Left lung (tissue), 10 donors: ENCODE results near the gene YARS1. TPM values are rescaled to one million over a fixed set of nuclear protein-coding genes. Genes with fewer than 3 reads are reported as not detected.

Experiments
- ATAC-seq: fragments of 200-7000 bp; cut with Tn5 transposase; one replicate; pipeline ENCODE4 v1.9.1; 2020; ENCODE audit warnings: moderate library complexity
- DNase-seq, 4 donors: peaks; one replicate each; pipeline ENCODE4 v3.0.0-alpha.2; 2013 to 2020
- H3K27ac ChIP-seq, 2 donors: fragments of 200-600 bp; sonication (generic) in 1 of 2; one replicate each; pipeline versions ENCODE4 v1.5.0 to v1.8.0; 2020 to 2021
- H3K27me3 ChIP-seq, 2 donors: fragments of 200-600 bp; sonication (generic) in 1 of 2; one replicate each; pipeline versions ENCODE4 v1.5.0 to v1.8.0; 2020 to 2021
- H3K36me3 ChIP-seq, 2 donors: fragments of 200-600 bp; sonication (generic) in 1 of 2; one replicate each; pipeline versions ENCODE4 v1.5.0 to v1.8.0; 2020 to 2021
- H3K4me1 ChIP-seq, 2 donors: fragments of 200-600 bp; one replicate each; pipeline ENCODE4 v1.8.0; 2021
- H3K4me3 ChIP-seq, 2 donors: fragments of 200-600 bp; sonication (generic) in 1 of 2; one replicate each; pipeline versions ENCODE4 v1.5.0 to v1.8.0; 2020 to 2021; ENCODE audit warnings: mild to moderate bottlenecking in 1 of 2
- H3K9me3 ChIP-seq, 2 donors: fragments of 200-600 bp; sonication (generic) in 1 of 2; one replicate each; pipeline versions ENCODE4 v1.5.0 to v1.8.0; 2020 to 2021
- intact Hi-C, 2 donors: fragments of 100-400 bp; cut with DNase I; formaldehyde crosslinking; loops; one replicate each; pipeline versions ENCODE4 v1.11.2 to v1.14.2; 2022
- polyA plus RNA-seq, 6 donors: library from polyadenylated mRNA; unstranded; fragments of 120-200 nt; gene quantifications; one replicate each; pipeline ENCODE4 v1.2.1, GENCODE V29; 2013; ENCODE audit not compliant: insufficient read length in 6 of 6
- total RNA-seq, 2 donors: library from RNA; stranded (reverse); fragmentation: NEBNext Ultra II Directional; extraction: Animal tissue kit (Norgen Biotek cat#: 25700); gene quantifications; one replicate each; pipeline ENCODE4 v1.2.1, GENCODE V29; 2021
- TF ChIP-seq, protein P1 (sequence below), 2 donors: fragments of 200-600 bp; sonication (generic) in 1 of 2; IDR thresholded peaks; one replicate each; pipeline versions ENCODE4 v1.5.0 to v1.8.0; 2021; ENCODE audit warnings: antibody characterized with exemption in 2 of 2
- donor health status: DM: no; HTN: yes; CAD: no.
- donor health status: DM: no; HTN: no; CAD: no.

Gene YARS1
- total and polyA plus RNA-seq, 8 donors, result 68.8 to 126 (median 78.0) TPM

DNA sequence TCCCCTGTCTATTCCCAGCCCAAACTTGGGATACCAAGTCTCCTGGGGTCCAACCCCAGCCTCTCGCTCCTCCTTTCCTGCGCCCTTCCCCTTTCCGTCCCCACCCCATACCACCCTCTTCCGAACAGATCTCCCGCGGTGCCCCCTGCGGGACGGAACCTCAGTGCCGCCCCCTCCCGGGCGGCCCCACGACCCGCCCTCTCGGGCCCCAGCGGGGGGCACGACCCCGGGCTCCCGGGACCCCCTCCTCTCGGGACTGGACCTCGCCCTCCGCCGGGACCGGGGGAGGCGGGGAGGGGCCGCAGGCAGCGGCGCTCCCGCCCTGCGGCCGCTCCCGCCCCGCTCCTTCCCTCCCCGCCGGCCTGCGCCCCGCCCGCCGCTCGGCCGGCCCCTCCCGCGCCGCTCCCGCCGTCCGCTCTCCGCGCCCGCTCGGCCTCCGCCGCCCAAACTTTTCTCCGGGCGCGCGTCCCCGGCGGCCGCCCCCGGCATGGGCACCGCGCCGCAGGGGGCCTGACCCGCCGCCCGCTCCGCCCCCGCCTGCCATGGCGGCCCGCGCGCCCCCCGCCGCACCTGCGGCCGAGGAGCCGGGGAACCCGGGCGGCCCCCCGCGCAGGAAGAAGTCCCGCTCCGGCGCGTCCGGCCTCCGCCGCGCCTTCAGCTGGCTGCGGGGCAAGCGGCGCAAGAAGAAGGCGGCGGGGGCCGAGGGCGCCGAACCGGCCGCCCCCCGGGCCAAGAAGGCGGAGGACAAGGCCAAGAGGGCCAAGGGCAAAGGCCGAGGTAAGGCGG is 75.6 kb downstream of the YARS1 start:
- Histone ChIP-seq H3K4me3 (peak overlapping the region; percentile 64 to 65), H3K9me3 (no peaks in the 10 kb centered on the region), H3K4me1 (peaks cover 10 to 23% of the 10 kb centered on the region in 2 donors), H3K27me3 (peaks cover 0 to 30% of the 10 kb centered on the region in 2 donors), H3K36me3 (no peaks in the 10 kb centered on the region), H3K27ac (peak overlapping the region; percentile 81 to 83)
- DNase-seq, result peak in 1 of 4 donors; percentile 83
- ATAC-seq, result peak; percentile 64
- TF ChIP-seq, protein P1, sequence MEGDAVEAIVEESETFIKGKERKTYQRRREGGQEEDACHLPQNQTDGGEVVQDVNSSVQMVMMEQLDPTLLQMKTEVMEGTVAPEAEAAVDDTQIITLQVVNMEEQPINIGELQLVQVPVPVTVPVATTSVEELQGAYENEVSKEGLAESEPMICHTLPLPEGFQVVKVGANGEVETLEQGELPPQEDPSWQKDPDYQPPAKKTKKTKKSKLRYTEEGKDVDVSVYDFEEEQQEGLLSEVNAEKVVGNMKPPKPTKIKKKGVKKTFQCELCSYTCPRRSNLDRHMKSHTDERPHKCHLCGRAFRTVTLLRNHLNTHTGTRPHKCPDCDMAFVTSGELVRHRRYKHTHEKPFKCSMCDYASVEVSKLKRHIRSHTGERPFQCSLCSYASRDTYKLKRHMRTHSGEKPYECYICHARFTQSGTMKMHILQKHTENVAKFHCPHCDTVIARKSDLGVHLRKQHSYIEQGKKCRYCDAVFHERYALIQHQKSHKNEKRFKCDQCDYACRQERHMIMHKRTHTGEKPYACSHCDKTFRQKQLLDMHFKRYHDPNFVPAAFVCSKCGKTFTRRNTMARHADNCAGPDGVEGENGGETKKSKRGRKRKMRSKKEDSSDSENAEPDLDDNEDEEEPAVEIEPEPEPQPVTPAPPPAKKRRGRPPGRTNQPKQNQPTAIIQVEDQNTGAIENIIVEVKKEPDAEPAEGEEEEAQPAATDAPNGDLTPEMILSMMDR (IDR thresholded peaks at IDR 0.05), result no peak
- intact Hi-C loops, result no loop called here

DNA sequence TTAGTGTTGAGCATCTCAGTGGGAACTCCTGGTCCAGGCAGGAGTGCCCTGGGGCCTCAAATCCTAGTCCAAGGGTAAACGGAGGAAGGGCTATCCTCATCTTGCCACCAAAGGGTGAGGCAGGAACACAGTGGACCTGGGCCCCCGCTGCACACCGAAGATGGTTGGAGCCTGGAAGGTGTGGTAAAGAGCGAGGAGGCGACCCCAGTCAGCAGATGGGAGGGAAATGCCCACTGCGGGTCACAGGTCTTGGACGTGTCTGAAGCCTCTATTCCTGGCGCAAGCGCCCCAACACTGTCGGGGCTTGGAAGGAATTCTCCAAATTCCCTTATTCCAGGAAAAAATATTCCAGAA is 76.1 kb downstream of the YARS1 start:
- H3K36me3 ChIP-seq, result no peaks in the 10 kb centered on the region
- H3K27ac ChIP-seq, result peak overlapping the region; percentile 53 to 56
- TF ChIP-seq, protein P1 (IDR thresholded peaks at IDR 0.05), result no peak
- peaks cover 10 to 23% of the 10 kb centered on the region in 2 donors for H3K4me1 ChIP-seq
- H3K4me3 ChIP-seq, result peak overlapping the region; percentile 49 to 64
- intact Hi-C loops, result no loop called here
- peaks cover 0 to 30% of the 10 kb centered on the region in 2 donors for H3K27me3 ChIP-seq
- H3K9me3 ChIP-seq, result no peaks in the 10 kb centered on the region
- DNase-seq (no peak), ATAC-seq (no peak)

DNA sequence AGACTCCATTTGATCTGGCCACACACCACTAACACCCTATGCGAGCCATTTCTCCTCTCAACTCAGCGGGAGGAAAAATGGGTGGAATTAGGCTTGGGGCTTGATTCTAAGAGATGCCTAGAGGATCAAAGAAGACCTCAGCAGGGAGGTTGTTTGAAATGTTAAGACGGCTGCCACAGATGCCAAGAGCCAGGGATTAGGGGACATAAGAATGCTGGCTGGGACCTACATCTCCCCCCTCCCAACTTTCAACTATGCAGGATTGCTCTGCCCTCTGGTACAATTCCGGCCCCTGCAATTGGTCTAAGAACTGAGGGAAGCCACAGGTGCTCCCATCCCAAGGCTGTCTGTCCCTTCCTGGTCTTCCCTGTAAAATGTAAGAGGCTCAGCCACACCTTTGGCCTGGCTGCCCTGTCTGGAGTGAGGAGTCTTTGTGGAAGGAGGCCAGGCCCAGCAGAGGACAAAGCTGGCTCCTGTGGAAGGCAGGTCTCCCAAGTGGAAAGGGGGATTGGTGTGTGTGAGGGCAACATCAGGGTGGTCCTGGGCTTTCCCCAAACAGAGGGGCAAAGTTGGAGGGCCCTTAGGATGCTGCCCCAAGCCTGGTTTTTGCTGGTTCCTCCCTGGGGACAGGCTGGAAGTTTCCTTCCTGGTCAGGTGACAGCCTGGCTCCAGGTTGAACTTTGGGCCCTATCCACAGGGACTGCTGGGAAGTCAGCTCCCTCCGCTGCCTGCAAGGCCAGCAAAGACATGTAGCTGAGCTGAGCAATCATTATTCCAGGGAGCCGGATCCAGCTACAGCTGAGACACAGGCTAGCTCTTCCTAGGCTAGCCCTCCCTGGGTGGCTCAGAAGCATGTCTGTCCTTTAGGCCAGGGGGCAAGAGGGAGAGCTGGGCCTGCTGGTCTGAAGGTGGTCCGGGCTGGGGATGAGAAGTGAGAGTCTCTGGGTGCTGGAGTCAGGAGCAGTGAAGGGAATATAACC is 80.1 kb downstream of the YARS1 start:
- no peaks in the 10 kb centered on the region for H3K36me3 ChIP-seq
- ATAC-seq (no peak), DNase-seq (no peak)
- no peak overlapping the region for H3K4me3 ChIP-seq
- peaks cover 0 to 15% of the 10 kb centered on the region in 2 donors for H3K27me3 ChIP-seq
- peaks cover 5 to 7% of the 10 kb centered on the region in 2 donors for H3K4me1 ChIP-seq
- TF ChIP-seq, protein P1 (IDR thresholded peaks at IDR 0.05), result no peak
- intact Hi-C loops, result no loop called here
- no peaks in the 10 kb centered on the region for H3K9me3 ChIP-seq
- H3K27ac ChIP-seq, result no peak overlapping the region

DNA sequence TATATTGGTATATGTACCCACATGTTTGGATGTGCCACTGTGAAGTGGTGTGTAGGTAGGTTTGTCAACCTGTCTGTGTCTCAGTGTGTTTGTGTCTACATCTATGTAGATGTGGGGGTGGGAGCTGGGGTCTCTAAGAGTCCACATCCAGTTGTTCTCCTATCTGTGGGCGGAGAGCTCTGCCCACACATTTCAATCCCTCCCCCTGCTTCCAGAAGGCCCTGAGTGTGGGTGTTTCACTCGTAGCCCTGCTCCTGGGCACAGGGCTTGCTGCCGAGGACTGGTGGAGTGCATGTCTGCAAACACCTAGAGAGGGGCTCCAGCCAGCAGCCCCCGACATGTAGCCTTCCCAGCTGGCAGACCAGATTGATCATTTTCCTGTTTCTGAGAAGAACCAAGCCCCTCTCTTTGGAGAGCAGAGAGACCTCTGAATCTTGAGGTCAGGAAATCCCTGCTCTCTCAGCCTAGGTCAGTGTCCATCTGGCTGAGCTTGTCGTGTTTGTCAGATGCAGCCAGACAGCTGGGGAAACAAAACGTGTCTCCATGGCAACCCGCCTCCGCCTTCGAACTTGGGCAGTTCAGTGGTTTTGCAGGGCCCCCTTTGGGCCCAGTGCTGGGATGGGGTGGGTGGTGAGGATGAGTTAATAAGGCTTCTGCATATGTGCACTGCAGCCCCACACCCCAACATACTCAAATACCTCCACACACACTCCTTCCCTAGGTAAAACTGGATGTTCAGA is 83.4 kb downstream of the YARS1 start:
- no peak for DNase-seq
- H3K9me3 ChIP-seq, result no peaks in the 10 kb centered on the region
- intact Hi-C loops, result no loop called here
- ATAC-seq, result peak; percentile 15
- no peak overlapping the region for H3K27ac ChIP-seq
- H3K27me3 ChIP-seq, result no peaks in the 10 kb centered on the region
- no peaks in the 10 kb centered on the region for H3K4me1 ChIP-seq
- H3K4me3 ChIP-seq, result no peak overlapping the region
- TF ChIP-seq, protein P1 (IDR thresholded peaks at IDR 0.05), result no peak
- H3K36me3 ChIP-seq, result no peaks in the 10 kb centered on the region
